ENCODE data around the gene GJB4.
"Not testable (repeated sequence)": the region's sequence is repeated elsewhere in the genome, so short reads cannot be mapped to it uniquely, and the experiment has no call there.

Gene GJB4

DNA sequence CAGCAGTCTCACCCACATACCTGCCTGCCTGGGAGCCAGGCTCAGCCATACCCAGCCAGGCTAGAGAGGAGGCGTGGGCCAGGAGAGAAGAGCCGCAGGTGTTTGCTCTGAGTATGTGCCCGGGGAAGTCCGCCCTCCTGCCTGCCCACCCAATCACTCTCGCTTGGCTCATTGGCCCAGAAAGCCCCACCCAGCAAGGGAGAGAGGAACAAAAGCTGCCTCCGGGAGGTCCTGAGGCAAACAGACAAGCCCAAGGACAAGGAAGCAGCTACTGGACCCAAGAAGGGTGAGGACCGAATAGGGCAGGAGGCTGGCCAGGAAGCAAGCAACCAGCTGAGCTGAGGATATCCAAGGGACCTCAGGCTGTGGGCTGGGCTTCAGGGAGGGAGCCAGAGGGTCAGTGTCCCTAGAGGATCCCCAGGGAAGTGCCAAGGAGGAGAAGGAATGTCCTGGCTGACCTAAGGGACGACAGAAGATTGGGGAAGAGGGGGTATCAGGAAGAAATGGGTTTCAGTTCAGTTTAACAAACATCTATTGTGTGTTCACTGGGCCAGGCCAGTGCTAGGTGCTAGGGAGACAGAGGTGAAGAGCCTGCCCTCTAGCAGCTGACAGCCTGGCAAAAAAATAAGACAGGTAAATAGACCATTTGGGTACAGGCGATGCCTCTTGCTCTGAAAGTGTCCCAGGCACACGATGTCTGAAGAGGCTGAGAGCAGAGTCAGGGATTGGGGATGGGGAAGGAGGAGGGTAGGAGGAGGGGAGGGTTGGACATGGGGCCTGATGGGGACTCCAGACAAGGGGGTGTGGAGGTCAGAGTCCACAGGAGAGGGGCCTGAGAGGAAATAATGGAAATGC, at the start of gene GJB4:
GJB4 (plus strand) TSS at position 238 of the 855 bp plus-strand sequence. CDS start 1,515 bp downstream, outside the sequence.
- DNase-seq (ENCODE audit: extremely low read depth in 1 of 2, low read depth in 1 of 2) = no peak

DNA sequence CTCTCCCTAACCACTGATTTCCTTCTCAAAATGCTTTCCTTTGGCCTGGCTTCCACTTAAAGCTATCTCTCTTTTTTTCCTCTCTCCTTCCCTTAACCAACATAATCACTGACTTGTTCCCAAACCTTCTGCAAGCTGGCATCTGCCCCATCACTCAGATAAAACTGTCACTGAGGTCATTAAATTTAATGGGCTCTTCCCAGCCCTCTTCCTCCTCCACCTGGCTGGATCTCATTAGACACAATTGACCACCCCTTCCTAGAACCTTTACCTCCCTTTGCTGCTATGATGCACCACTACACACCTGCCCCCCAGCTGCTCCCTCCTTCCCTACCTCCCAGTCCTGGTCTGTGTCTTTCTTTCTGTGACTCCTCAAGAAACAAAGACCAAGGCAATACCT, 48.7 kb upstream of the GJB4 start:
- DNase-seq (ENCODE audit: extremely low read depth in 1 of 2, low read depth in 1 of 2) = no peak

DNA sequence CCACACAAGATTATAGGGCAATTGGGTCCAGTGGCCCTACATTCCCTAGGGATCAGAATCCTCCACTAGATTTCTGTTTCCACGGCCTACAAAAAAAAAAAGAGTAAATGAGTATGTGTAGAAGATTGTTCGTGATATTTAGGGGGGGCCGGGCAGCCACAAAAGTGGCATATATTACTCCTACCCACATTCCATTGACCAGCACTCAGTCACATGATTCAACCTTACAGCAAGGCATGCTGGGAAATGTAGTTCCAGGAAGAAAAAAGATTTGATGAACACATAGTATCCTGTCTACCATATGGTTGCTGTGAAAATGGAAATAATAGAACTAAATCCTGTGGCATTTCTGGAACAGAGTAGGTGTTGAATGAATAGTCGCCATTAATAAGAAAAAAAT, 48.1 kb upstream of the GJB4 start:
- no peak for DNase-seq (ENCODE audit: extremely low read depth in 1 of 2, low read depth in 1 of 2)

DNA sequence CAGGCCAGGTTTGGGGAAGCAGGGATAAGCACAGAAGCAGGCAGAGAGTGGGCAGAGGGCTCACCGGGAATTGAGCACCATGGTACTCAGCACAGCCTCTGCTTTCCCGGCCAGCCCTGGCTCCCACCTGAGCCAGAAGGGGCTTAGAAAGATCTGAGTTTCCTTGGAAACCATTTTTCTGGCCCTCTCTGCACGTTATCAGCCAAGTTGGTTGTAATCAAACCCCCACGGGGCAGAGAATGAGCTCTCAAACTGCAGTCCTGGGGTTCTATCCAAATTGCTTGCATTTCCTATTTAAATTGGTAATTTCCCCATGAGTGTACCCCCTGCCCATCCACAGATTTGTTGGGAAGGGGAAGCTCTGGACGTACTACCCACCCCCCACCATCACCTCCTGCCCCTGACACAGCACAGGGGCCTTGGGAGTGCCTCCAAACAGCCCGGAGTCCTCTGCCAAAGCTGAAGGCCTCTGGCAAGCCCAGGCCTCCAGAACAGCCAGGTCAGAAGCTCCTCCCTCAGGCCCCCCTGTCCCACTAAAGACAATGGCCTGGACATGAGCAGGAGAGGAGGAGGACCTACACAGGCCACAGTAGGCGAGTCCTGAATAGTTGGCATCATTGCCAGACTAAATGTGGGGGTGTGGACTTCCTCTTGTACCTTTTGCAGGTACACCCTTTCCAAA, 47.4 kb upstream of the GJB4 start:
- DNase-seq (ENCODE audit: extremely low read depth in 1 of 2, low read depth in 1 of 2) = no peak

DNA sequence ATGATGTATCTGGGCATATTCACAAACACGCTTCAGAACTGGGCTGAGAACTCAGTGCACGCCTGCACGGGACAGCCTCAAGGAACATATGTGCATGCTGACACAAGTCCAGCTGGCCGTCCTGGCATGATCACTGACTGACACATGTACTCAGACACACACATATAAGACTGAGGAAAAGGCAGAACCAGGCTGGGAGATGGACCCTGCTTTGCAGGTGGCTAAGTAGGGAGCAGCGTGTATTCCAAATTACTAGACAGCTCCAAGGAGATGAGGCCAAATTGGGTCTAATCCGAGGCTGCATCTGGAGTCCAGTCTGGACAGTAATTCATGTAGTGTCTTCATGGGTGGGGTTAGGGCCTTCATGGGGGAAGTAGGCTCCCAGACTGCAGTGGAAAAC, 46.1 kb upstream of the GJB4 start:
- no peak for DNase-seq (ENCODE audit: extremely low read depth in 1 of 2, low read depth in 1 of 2)

DNA sequence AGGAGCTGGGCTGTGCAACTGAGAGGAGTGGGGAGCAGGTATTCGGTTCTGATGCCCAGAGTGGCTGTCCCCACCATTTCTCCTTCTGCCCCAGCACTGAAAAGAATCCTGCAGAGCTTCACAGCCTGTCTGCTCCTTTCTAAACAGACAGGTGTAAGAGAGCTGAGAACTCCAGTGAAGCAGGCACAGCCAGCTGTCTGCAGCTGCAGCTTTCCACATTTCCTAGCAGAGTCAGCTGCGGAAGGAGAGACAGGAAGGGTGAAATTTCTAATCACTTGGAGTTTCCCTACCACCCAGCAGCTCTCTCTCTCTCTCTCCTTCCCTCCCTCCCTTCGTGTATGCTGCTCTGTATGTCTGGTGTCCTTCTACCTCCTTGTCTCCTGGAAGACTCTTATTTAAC, 45.2 kb upstream of the GJB4 start:
- no peak for DNase-seq (ENCODE audit: extremely low read depth in 1 of 2, low read depth in 1 of 2)

DNA sequence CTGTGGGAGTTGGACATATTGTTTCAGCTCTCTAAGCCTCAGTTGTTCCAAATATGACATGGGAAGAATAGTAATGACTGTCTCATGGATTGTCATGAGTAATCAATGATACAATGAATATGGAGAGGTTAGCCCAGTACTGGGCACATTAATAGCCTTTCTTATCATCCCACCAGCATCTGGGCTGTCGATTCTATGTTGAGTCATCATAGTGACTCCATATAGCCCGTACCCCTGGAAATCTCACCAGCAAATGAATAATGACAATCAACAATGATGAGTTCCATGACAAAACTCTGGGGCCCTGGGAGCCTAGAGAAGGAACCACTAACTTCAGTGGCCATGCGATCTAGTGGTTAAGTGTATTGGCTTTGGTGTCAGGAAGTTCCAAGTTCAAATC, 44.4 kb upstream of the GJB4 start:
- DNase-seq (ENCODE audit: extremely low read depth in 1 of 2, low read depth in 1 of 2) = no peak

DNA sequence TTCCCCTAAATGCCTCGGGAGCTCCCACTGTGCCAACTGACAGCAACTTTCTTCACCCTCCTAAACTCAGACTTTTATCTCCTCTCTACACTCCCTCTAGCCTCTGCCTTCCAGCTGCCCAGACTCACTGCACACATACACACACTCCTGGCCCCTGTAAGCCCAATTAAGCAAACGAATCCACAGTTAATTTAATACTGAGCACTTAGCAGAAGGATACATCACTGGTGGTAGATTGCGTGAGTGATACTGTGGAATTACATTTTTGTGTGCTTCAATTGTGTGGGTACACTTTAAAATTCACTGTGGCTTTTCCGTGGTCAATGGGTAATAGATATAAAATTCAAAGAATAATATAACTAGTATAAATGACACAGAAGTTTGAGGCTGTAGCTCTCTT, 38.3 kb upstream of the GJB4 start:
- DNase-seq (ENCODE audit: extremely low read depth in 1 of 2, low read depth in 1 of 2) = no peak

DNA sequence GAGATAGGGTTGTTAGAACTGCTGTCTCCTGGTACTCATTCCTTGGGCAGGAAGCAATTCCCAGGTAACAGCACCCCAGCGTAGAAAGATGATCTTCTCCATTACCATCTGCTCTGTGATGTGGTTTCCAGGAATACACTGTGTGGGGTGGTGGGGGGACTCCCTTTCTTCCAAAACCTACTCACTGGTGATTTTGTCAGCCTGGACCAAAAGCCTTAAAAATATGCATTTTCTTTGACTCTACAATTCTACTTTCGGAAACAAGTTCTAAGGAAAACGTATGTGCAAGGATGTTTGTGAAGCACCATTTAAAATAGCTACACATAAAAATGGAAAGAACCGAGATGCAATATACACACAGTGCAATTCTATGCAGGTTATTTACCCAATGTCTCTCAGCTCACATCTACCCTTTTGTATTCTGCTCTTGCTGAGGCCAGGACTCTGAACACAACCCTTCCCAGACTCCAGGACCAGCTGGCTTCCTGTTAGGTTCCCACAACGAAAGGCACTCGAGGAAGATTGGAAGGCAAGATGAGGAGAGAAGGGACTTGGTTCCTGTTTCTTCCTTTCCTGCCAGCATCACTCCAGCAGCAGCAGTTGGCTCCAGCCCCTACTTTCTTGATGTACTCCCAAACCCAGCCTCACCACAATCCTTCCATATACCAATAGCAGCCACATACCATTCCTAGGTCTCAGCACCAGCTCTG, 37.7 kb upstream of the GJB4 start:
- no peak for DNase-seq (ENCODE audit: extremely low read depth in 1 of 2, low read depth in 1 of 2)

DNA sequence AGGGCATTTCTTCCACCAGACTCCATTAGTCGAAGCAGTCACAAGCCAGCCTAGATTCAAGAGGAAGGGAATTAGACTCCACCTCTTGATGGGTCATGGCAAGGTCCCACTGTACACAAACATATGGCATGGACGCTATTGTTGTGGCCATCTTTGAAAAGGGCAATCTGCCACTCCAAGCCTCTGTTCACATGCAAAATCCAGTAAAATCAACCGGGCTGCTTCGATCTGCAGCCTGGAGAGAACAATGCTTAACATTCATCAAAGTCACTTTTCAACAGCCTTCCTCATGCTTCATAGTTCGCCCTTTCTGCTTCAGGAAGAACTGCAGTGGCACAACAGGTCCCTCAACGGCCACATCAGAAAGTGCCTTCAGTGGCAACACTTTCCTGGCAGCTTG, 32.7 kb upstream of the GJB4 start:
- DNase-seq (ENCODE audit: extremely low read depth in 1 of 2, low read depth in 1 of 2) = no peak

DNA sequence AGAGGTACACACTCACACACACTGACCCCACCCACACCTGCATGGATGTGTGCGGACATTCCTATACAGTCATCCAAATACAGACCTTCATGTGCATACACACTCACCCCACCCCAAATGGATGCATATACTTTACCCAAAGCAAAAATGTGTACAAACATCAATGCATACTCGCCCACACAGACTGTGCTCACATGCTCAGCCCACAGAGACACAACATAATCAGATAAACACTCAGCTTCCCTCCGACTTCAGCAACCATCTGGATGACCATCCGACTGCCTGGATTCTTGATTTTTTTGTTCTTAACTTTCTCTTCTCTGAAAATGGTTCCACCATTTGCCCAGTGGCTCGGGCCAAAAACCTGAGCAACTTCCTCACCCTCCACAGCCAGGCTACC, 29.1 kb upstream of the GJB4 start:
- DNase-seq (ENCODE audit: extremely low read depth in 1 of 2, low read depth in 1 of 2) = no peak

DNA sequence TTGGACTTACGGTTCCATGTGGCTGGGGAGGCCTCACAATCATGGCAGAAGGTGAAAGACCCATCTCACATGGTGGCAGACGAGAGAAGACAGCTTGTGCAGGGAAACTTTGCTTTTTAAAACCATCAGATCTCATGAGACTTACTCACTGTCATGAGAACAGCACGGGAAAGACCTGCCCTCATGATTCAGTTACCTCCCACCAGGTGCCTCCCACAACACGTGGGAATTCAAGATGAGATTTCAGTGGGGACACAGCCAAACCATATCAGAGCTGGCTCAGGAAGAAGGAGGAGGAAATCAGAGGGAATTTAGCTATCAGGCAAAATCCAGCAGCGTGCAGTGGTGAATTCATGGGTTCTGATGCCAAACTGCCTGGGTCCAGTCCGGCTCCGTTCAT, 26.7 kb upstream of the GJB4 start:
- not testable (repeated sequence) for DNase-seq (ENCODE audit: extremely low read depth in 1 of 2, low read depth in 1 of 2)

DNA sequence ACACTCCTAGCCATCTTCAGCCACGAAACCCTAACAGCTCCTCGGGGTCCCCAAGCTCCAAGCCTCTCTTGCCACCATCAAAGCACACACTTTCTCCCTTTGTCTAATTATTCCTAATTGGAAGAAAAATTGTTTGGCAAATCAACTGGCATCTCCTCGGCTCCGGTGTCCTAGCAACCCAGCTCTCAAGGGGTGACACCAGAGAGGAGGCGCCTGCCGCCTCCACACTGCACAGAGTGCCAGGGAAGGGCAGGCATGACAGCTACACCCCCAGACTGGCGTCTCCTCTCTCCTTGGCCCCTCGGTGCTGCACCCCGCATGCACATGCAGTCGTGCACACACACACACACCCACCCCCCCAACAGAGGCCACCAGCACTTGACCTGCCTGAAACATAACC, 22.8 kb upstream of the GJB4 start:
- DNase-seq (ENCODE audit: extremely low read depth in 1 of 2, low read depth in 1 of 2) = no peak

DNA sequence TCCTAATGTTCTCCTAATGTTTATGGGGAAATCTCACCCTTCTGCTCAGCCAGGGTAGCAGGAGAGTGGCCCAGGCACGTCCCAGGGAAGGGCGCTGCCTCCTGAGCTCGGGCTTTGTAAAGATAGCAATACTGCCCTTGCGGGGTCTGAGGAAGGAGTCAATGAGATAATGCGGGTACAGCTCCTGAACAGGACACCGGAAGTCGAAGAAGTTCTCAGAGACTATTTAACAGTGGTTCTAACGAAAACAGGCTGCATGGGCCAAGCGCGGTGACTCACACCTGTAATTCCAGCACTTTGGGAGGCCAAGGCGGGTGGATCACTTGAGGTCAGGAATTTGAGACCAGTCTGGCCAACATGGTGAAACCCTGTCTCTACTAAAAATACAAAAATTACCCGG, 22.3 kb upstream of the GJB4 start:
- not testable (repeated sequence) for DNase-seq (ENCODE audit: extremely low read depth in 1 of 2, low read depth in 1 of 2)

DNA sequence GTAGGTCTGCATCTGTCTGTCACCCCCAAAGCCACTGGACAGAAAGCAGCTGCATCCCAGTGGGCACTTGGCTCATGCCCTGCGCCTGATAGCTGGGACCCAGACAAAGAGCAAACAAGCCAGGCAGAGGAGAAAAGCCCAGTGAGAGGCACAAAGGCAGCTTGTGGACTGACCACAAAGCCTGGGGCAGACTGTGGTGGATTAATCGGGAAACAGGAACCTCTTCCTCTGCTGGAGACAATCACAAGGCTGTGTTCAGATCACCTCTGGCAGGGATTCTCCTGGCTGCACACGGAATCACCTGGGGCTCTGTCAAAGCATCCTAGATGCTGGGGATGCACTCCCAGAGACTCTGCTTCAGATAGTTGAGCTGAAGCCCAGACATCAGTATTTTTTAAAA, 19.9 kb upstream of the GJB4 start:
- DNase-seq (ENCODE audit: extremely low read depth in 1 of 2, low read depth in 1 of 2) = no peak

DNA sequence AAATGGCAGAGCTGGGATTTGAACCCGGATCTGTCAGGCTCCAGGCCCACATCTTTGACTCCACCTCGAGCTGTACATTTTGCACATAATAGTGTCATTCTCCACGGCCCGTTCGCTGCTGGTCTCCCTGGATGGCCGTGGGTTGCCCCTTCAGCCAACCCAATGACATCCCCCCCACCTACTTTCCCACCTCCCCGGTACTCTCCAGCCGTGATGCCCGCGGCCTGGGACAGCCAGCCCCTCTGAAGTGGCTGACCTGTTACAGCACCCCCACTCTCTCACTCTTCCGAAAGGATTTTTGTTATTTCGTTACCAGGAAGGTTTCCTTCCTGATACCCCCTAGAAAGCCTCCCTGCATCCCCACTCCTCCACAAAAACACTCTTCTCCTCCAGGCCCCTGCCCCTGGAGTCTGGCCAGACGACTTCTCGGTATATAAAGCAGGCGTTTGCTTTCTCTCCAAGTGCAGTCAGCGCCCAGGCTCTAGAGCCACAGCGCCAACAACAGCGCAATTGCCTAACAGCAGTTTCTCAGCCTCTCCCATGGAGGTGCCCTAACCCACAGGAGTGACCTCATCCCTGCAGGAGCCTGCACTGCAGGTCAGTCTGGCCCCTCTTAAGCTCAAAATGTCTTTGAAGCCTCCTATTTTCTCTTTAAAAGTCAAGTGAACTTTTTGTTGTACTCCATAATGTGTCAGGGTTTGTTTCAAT, 19.2 kb upstream of the GJB4 start:
- DNase-seq (ENCODE audit: extremely low read depth in 1 of 2, low read depth in 1 of 2) = no peak

DNA sequence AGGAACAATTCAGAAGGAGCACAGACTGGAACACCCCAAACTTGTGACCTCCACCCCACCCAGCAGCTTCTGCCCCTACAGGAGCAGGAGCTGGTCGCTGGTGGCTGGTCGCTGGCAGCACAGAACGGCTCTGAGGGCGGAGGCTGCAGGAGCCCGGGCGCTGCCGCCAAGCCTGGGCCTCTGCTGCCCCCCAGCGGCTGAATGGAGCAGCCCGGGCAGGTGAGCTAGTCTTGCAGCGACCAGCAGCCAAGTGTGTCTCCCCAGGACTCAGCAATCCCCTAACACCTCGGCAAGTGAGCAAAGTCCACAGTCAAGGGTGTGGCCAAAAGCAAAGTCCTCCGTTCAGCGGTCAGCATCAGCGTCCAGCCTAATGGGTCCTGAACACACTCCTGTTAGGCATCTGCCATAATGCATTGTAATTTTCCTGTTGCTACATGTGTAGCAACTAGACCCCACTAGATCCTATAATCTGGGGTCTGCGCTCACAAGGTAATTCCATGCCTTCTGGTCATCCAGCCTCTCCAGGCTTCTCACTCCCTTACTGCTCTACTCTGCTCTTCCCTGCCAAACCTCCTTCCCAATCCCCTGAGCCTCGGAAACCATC, 16.8 kb upstream of the GJB4 start:
- DNase-seq (ENCODE audit: extremely low read depth in 1 of 2, low read depth in 1 of 2) = peak; percentile 56 to 66

DNA sequence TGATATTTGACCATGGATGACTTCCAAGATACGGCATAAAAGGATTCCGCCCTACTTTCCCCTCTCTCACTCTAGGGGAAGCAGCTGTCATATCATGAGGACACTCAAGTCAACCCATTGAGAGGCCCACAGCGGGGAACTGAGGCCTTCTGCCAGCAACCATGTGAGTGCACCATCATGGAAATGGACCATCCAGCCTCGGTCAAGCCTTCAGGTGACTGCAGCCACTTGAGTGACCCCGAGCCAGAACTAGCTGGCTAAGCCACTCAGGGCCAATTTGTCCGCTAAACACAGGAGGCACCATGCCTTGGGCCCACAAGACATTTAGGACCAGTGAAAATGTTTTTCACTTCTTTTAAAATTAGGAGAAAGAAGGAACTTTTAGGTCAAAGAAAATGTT, 15.8 kb upstream of the GJB4 start:
- no peak for DNase-seq (ENCODE audit: extremely low read depth in 1 of 2, low read depth in 1 of 2)

DNA sequence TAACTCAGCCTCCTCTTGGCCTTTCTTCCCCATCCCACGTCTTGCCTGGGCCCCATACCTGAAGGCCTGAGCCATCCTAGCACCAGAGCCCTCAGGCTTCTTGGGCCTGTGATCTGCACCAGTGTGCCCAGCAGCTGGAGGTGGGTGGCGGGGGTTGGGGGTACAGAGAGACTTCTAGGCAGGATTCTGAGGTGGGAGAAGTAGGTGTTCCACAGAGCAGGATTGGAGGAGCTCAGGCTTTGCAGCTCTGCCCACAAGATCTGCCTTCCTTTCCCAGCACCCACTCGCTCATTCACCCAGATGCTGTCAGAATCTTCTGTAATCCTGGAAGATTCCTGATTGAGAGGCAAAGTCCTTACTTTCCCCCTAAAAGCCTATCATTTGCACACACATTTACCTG, 14.7 kb upstream of the GJB4 start:
- no peak for DNase-seq (ENCODE audit: extremely low read depth in 1 of 2, low read depth in 1 of 2)

DNA sequence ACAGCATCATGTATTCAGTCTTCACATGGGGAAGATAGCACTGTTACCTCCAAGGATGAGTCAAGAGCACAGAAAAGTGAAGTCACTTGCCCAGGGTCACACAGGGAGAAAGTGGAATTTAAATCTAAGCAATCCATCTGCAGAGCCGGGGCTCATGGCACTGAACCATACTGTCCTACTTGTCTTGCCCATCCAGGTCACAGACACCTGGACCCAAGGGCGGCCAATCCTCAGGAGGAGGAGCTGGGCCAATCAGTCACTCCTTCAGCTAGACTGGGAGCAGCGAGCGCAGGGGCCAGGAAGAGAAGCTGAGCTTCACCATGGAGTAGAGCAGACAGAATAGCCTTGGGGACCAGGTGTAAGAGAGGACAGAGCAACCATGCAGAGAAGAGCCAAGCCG, 13.9 kb upstream of the GJB4 start:
- no peak for DNase-seq (ENCODE audit: extremely low read depth in 1 of 2, low read depth in 1 of 2)

DNA sequence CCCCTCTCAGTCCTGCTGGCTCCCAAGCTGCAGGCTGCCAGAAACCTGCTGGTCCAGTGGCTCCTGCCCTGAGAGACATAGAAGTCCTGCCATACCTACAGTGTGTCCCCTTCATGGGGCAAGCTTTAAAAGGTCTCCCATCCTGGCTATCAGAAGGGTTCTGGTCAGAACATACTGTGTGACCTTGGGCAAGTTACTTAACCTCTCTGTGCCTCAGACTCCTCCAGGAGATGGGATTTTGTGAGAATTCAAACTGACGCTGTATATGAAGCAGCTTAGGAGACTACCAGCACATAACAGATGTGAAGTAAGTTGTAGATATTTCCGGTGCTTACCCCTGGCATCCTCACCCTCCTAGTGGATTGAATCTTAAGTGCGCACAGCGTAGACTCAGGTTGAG, 13.4 kb upstream of the GJB4 start:
- DNase-seq (ENCODE audit: extremely low read depth in 1 of 2, low read depth in 1 of 2) = no peak

Measured in stimulated activated CD8-positive, alpha-beta memory T cell treated with anti-CD3 and anti-CD28 coated beads, Interleukin-7, amount 100 ng/mL, for 48 hours (primary cell).